Neural cell (in vitro differentiated cells): ENCODE measurements around the gene ASPHD1. TPM values are rescaled to one million over a fixed set of nuclear protein-coding genes. Genes with fewer than 3 reads are reported as not detected.

Experiments used
- H2AFZ ChIP-seq: fragments of 200-600, 300-800 bp; sonication (generic), shearing (Covaris generic); 2 replicates; pipeline ENCODE4 v1.6.0; 2014; ENCODE audit warnings: low read depth, mild to moderate bottlenecking, antibody characterized with exemption, low read length, moderate library complexity
- H3F3A ChIP-seq: fragments of 200-600 bp; shearing (Covaris generic); 2 replicates; pipeline ENCODE4 v1.6.1; 2016; ENCODE audit warnings: mild to moderate bottlenecking, moderate library complexity, mixed read lengths, antibody characterized with exemption, low read length; ENCODE audit not compliant: insufficient read depth, poor library complexity, severe bottlenecking
- H3K27ac ChIP-seq: fragments of 200-600, 300-800 bp; sonication (generic), shearing (Covaris generic); 2 replicates; pipeline ENCODE4 v1.5.1; 2014; ENCODE audit warnings: mild to moderate bottlenecking, low read length, moderate library complexity
- H3K27me3 ChIP-seq: fragments of 300-800, 200-600 bp; sonication (generic), shearing (Covaris generic); 2 replicates; pipeline ENCODE4 v1.6.0; 2014; ENCODE audit warnings: mild to moderate bottlenecking, low read depth, low read length, moderate library complexity; ENCODE audit not compliant: insufficient read depth
- H3K36me3 ChIP-seq: fragments of 300-800, 200-600 bp; sonication (generic), shearing (Covaris generic); 2 replicates; pipeline ENCODE4 v1.5.1; 2014; ENCODE audit warnings: mild to moderate bottlenecking, antibody characterized with exemption, low read length, moderate library complexity; ENCODE audit not compliant: insufficient read depth
- H3K4me2 ChIP-seq: fragments of 300-800, 200-600 bp; sonication (generic), shearing (Covaris generic); 2 replicates; pipeline ENCODE4 v1.6.0; 2014; ENCODE audit warnings: mild to moderate bottlenecking, low read length
- H3K4me3 ChIP-seq: fragments of 300-800, 200-600 bp; sonication (generic), shearing (Covaris generic); 2 replicates; pipeline ENCODE4 v1.5.1; 2014; ENCODE audit warnings: mild to moderate bottlenecking, low read length, moderate library complexity
- H3K79me2 ChIP-seq: fragments of 200-600 bp; shearing (Covaris generic); replicated peaks from 2 replicates; pipeline ENCODE4 v1.6.0; 2014; ENCODE audit warnings: mild to moderate bottlenecking, low read length, moderate library complexity; ENCODE audit not compliant: insufficient read depth
- H3K9ac ChIP-seq: fragments of 300-800, 200-600 bp; sonication (generic), shearing (Covaris generic); 2 replicates; pipeline ENCODE4 v1.6.1; 2016; ENCODE audit warnings: mild to moderate bottlenecking, low read length, mixed read lengths
- H3K9me2 ChIP-seq: fragments of 200-600 bp; shearing (Covaris generic); 2 replicates; pipeline ENCODE4 v1.6.1; 2016; ENCODE audit warnings: mild to moderate bottlenecking, low read length, mixed read lengths; ENCODE audit not compliant: insufficient read depth
- H3K9me3 ChIP-seq: fragments of 200-600, 300-800 bp; sonication (generic), shearing (Covaris generic); 2 replicates; pipeline ENCODE4 v1.6.1; 2016; ENCODE audit warnings: mild to moderate bottlenecking, mixed run types, low read length, moderate library complexity, mixed read lengths
- H4K20me1 ChIP-seq: fragments of 200-600 bp; shearing (Covaris generic); 2 replicates; pipeline ENCODE4 v1.6.1; 2016; ENCODE audit warnings: mild to moderate bottlenecking, mixed run types; ENCODE audit not compliant: insufficient read depth
- EP300 ChIP-seq: fragments of 450-650 bp; conservative IDR thresholded peaks from 2 replicates; pipeline ENCODE4 v1.6.1; 2014; ENCODE audit warnings: antibody characterized with exemption, mild to moderate bottlenecking, moderate library complexity; ENCODE audit not compliant: poor library complexity, severe bottlenecking
- EZH2 ChIP-seq: fragments of 200-600, 300-800 bp; shearing (Covaris generic), sonication (generic); IDR thresholded peaks from 2 replicates; pipeline ENCODE4 v1.6.1; 2014; ENCODE audit warnings: antibody characterized with exemption, low read length, borderline replicate concordance, mild to moderate bottlenecking; ENCODE audit not compliant: insufficient read depth, poor library complexity, severe bottlenecking
- MXI1 ChIP-seq: fragments of 450-650 bp; conservative IDR thresholded peaks from 2 replicates; pipeline ENCODE4 v1.6.1; 2014; ENCODE audit warnings: antibody characterized with exemption, mild to moderate bottlenecking; ENCODE audit not compliant: poor library complexity, severe bottlenecking
- POLR2AphosphoS5 ChIP-seq: IDR thresholded peaks from 2 replicates; pipeline ENCODE4 v1.6.1; 2012
- RAD21 ChIP-seq: fragments of 450-650 bp; conservative IDR thresholded peaks from 2 replicates; pipeline ENCODE4 v1.6.1; 2014; ENCODE audit warnings: antibody characterized with exemption, mild to moderate bottlenecking, moderate library complexity
- SMC3 ChIP-seq: fragments of 450-650 bp; conservative IDR thresholded peaks from 2 replicates; pipeline ENCODE4 v1.6.1; 2014; ENCODE audit warnings: antibody characterized with exemption, mild to moderate bottlenecking, moderate library complexity; ENCODE audit not compliant: poor library complexity
- TAF1 ChIP-seq: IDR thresholded peaks from 2 replicates; pipeline ENCODE4 v1.6.1; 2012; ENCODE audit warnings: low read depth
- polyA plus RNA-seq: library from polyadenylated mRNA; depleted of rRNA; stranded (reverse); fragments of >200 nt; gene quantifications from 2 replicates; pipeline ENCODE4 v1.2.3, GENCODE V29; 2014
- TF ChIP-seq, protein P1 (sequence below): IDR thresholded peaks from 2 replicates; pipeline ENCODE4 v1.6.1; 2012; ENCODE audit warnings: borderline replicate concordance
- TF ChIP-seq, protein P2 (sequence below): fragments of 450-650 bp; IDR thresholded peaks from 2 replicates; pipeline ENCODE4 v1.5.1; 2014; ENCODE audit warnings: antibody characterized with exemption, mild to moderate bottlenecking, moderate library complexity; ENCODE audit not compliant: poor library complexity, severe bottlenecking

The ASPHD1 gene
- polyA plus RNA-seq, 1 donor from 2014 or later, result 38.9 TPM

DNA sequence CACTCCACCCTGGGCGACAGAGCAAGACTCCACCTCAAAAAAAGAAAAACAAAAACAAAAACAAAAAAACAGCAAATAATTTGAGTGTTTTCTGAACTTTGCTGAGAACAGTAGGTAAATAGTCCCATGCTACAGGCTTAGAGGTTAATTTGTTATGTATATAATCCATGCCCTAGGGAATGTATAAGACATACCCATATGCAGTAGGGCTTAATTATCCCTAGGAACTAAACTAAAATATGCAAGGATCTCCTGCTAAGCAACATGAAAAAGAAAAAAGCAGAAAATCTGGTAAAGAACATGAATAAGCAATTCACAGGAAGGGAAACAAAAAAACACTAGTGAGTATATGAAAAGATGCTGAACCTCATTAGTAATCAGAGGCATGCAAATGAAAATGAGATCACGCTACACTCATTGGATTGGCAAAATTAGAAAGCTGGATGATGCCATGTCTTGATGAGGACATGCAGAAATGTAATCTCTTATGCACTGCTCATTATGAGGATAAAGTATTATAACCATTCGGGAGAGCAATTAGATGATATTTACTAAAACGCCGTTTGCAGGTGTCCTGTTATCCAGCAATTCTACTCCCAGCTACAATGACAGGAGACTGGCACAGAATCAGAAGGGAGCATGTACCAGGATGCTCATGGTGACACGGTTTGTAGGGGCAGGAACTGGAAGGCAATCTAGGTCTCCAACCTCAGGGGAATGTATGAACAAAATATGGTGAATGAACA lies 20.2 kb downstream of the ASPHD1 start:
- H4K20me1 ChIP-seq, result no peaks in the 10 kb centered on the region
- TF ChIP-seq RAD21, result no peak
- TF ChIP-seq, protein P1, sequence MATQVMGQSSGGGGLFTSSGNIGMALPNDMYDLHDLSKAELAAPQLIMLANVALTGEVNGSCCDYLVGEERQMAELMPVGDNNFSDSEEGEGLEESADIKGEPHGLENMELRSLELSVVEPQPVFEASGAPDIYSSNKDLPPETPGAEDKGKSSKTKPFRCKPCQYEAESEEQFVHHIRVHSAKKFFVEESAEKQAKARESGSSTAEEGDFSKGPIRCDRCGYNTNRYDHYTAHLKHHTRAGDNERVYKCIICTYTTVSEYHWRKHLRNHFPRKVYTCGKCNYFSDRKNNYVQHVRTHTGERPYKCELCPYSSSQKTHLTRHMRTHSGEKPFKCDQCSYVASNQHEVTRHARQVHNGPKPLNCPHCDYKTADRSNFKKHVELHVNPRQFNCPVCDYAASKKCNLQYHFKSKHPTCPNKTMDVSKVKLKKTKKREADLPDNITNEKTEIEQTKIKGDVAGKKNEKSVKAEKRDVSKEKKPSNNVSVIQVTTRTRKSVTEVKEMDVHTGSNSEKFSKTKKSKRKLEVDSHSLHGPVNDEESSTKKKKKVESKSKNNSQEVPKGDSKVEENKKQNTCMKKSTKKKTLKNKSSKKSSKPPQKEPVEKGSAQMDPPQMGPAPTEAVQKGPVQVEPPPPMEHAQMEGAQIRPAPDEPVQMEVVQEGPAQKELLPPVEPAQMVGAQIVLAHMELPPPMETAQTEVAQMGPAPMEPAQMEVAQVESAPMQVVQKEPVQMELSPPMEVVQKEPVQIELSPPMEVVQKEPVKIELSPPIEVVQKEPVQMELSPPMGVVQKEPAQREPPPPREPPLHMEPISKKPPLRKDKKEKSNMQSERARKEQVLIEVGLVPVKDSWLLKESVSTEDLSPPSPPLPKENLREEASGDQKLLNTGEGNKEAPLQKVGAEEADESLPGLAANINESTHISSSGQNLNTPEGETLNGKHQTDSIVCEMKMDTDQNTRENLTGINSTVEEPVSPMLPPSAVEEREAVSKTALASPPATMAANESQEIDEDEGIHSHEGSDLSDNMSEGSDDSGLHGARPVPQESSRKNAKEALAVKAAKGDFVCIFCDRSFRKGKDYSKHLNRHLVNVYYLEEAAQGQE, result no peak
- no peak for TF ChIP-seq SMC3
- no peak for TF ChIP-seq POLR2AphosphoS5
- TF ChIP-seq, protein P2, sequence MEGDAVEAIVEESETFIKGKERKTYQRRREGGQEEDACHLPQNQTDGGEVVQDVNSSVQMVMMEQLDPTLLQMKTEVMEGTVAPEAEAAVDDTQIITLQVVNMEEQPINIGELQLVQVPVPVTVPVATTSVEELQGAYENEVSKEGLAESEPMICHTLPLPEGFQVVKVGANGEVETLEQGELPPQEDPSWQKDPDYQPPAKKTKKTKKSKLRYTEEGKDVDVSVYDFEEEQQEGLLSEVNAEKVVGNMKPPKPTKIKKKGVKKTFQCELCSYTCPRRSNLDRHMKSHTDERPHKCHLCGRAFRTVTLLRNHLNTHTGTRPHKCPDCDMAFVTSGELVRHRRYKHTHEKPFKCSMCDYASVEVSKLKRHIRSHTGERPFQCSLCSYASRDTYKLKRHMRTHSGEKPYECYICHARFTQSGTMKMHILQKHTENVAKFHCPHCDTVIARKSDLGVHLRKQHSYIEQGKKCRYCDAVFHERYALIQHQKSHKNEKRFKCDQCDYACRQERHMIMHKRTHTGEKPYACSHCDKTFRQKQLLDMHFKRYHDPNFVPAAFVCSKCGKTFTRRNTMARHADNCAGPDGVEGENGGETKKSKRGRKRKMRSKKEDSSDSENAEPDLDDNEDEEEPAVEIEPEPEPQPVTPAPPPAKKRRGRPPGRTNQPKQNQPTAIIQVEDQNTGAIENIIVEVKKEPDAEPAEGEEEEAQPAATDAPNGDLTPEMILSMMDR, result no peak
- no peak for TF ChIP-seq MXI1
- no peak for TF ChIP-seq EZH2
- no peak for TF ChIP-seq EP300
- no peak for TF ChIP-seq TAF1
- H3K9ac ChIP-seq, result no peak overlapping the region
- no peaks in the 10 kb centered on the region for H3K27me3 ChIP-seq
- H3K9me2 ChIP-seq, result no peaks in the 10 kb centered on the region
- no peaks in the 10 kb centered on the region for H3K36me3 ChIP-seq
- H3K9me3 ChIP-seq, result no peaks in the 10 kb centered on the region
- no peak overlapping the region for H3K27ac ChIP-seq
- peaks cover 7% of the 10 kb centered on the region for H3K79me2 ChIP-seq
- H3K4me2 ChIP-seq, result no peak overlapping the region
- H2AFZ ChIP-seq, result no peak overlapping the region
- H3F3A ChIP-seq, result no peaks in the 10 kb centered on the region
- H3K4me3 ChIP-seq, result no peak overlapping the region

DNA sequence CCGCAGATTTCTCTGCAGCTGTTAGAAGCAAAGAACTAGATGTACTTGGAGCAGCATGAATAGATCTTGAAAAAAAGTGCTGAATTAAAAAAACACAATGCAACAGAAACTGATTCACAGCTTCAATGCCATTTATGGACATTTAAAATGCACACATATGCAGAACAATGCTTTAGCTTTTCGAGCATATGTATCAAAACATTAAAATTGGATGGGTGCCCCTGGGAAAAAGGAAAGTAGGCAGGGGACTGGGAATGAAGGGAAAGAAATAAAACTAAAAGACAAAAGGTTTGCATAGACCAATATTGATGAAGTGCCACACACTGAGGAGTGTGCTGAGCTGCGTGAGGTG lies 20.7 kb downstream of the ASPHD1 start:
- Histone ChIP-seq H3K27ac (no peak overlapping the region), H3K4me3 (no peak overlapping the region), H3F3A (no peaks in the 10 kb centered on the region), H3K4me2 (no peak overlapping the region), H3K27me3 (no peaks in the 10 kb centered on the region), H3K9me2 (no peaks in the 10 kb centered on the region), H3K79me2 (peaks cover 9% of the 10 kb centered on the region), H4K20me1 (no peaks in the 10 kb centered on the region), H3K9me3 (no peaks in the 10 kb centered on the region), H3K36me3 (no peaks in the 10 kb centered on the region), H2AFZ (no peak overlapping the region), H3K9ac (no peak overlapping the region)
- TF ChIP-seq RAD21, result no peak
- no peak for TF ChIP-seq MXI1
- no peak for TF ChIP-seq EZH2
- no peak for TF ChIP-seq SMC3
- TF ChIP-seq EP300, result no peak
- TF ChIP-seq, protein P1, result no peak
- TF ChIP-seq, protein P2, result no peak
- no peak for TF ChIP-seq TAF1
- no peak for TF ChIP-seq POLR2AphosphoS5
